K562 (cell line): ENCODE data around the gene GGA3. TPM values are rescaled to one million over a fixed set of nuclear protein-coding genes. Genes with fewer than 3 reads are reported as not detected.

Source experiments
- ETV5 ChIP-seq: sonication (generic); formaldehyde crosslinking; IDR thresholded peaks from 2 replicates; pipeline ENCODE4 v1.4.0; 2020; ENCODE audit warnings: low read depth, mild to moderate bottlenecking, missing genetic modification reagents
- KLF6 ChIP-seq: fragments of 250-450 bp; sonication (Bioruptor Pico); IDR thresholded peaks from 2 replicates; pipeline ENCODE4 v1.4.0; 2020; ENCODE audit warnings: mild to moderate bottlenecking, moderate library complexity, borderline replicate concordance
- MED1 ChIP-seq: sonication (generic); formaldehyde crosslinking; IDR thresholded peaks from 2 replicates; pipeline ENCODE4 v1.8.1; 2023; ENCODE audit warnings: missing genetic modification reagents, borderline replicate concordance
- NR2C1 ChIP-seq, 2 experiments: fragments of 450-650 bp; IDR thresholded peaks; 2 replicates each; pipeline ENCODE4 v1.6.1; 2017; ENCODE audit warnings: mild to moderate bottlenecking in 2 of 2, antibody characterized with exemption in 1 of 2, inconsistent platforms in 1 of 2, missing compliant biosample characterization in 1 of 2, missing genetic modification characterization in 1 of 2
- PTRF ChIP-seq: fragments of 450-650 bp; IDR thresholded peaks from 2 replicates; pipeline ENCODE4 v1.6.1; 2016; ENCODE audit warnings: mild to moderate bottlenecking, missing genetic modification characterization, missing compliant biosample characterization
- RAD51 ChIP-seq: fragments of 450-650 bp; IDR thresholded peaks from 2 replicates; pipeline ENCODE4 v1.7.1; 2016; ENCODE audit warnings: low read depth, mild to moderate bottlenecking, borderline replicate concordance
- SIN3B ChIP-seq: fragments of 450-650 bp; IDR thresholded peaks from 2 replicates; pipeline ENCODE4 v1.6.1; 2017; ENCODE audit warnings: low read depth, mild to moderate bottlenecking, moderate library complexity
- SP2 ChIP-seq: IDR thresholded peaks from 2 replicates; pipeline ENCODE4 v1.6.1; 2011; ENCODE audit warnings: mild to moderate bottlenecking, low read depth, low read length, moderate library complexity; ENCODE audit not compliant: poor library complexity, severe bottlenecking; ENCODE audit errors: extremely low read depth
- STAG1 ChIP-seq: sonication (generic); formaldehyde crosslinking; IDR thresholded peaks from 2 replicates; pipeline ENCODE4 v1.5.0; 2020; ENCODE audit warnings: missing genetic modification reagents, borderline replicate concordance
- STAT5A ChIP-seq: IDR thresholded peaks from 2 replicates; pipeline ENCODE4 v1.6.1; 2012; ENCODE audit warnings: low read length, inconsistent platforms, borderline replicate concordance
- ZNF277 ChIP-seq: fragments of 250-450 bp; sonication (Bioruptor Pico); IDR thresholded peaks from 2 replicates; pipeline ENCODE4 v1.8.0; 2022; ENCODE audit warnings: inconsistent platforms, mild to moderate bottlenecking, moderate library complexity, borderline replicate concordance
- ZNF324 ChIP-seq: fragments of 250-450 bp; sonication (Bioruptor Pico); IDR thresholded peaks from 2 replicates; pipeline ENCODE4 v1.4.0; 2020; ENCODE audit warnings: mild to moderate bottlenecking
- ZNF586 ChIP-seq: fragments of 450-650 bp; formaldehyde crosslinking; conservative IDR thresholded peaks from 2 replicates; pipeline ENCODE4 v1.4.0; 2020; ENCODE audit warnings: mild to moderate bottlenecking, moderate library complexity
- ZNF707 ChIP-seq: fragments of 250-450 bp; sonication (Bioruptor Pico); conservative IDR thresholded peaks from 2 replicates; pipeline ENCODE4 v1.8.0; 2022; ENCODE audit warnings: inconsistent platforms, mild to moderate bottlenecking, moderate library complexity
- ZNF79 ChIP-seq: fragments of 250-450 bp; sonication (Bioruptor Pico); IDR thresholded peaks from 2 replicates; pipeline ENCODE4 v1.4.0; 2020; ENCODE audit warnings: low read depth, mild to moderate bottlenecking, moderate library complexity
- polyA plus RNA-seq, 8 experiments: library from polyadenylated mRNA; depleted of rRNA in 4 of 8; stranded (reverse) in 5 of 8; unstranded in 3 of 8; fragments of >200 nt; fragmentation: Nextera tagmentation in 2 of 8; fragmentation: Illumina TruSeq in 1 of 8; extraction: Ambion mirVana in 2 of 8; extraction: Trizol in 1 of 8; gene quantifications; 2 replicates each; pipeline versions ENCODE4 v1.2.1 to v1.2.3, GENCODE V29; 2011 to 2014; ENCODE audit warnings: inconsistent platforms in 1 of 8, missing spikeins in 1 of 8
- total RNA-seq, 7 experiments: library from RNA; depleted of rRNA in 6 of 7; stranded (reverse); fragments of >200 nt in 6 of 7; fragmentation: Illumina TruSeq in 2 of 7; extraction: Trizol in 2 of 7; gene quantifications; 2 replicates each; pipeline versions ENCODE4 v1.2.1 to v1.2.3, GENCODE V29; 2011 to 2021; ENCODE audit warnings: low replicate concordance in 1 of 7
- TF ChIP-seq, protein P1 (sequence below): fragments of 250-450 bp; sonication (Bioruptor Pico); IDR thresholded peaks from 2 replicates; pipeline ENCODE4 v1.4.0; 2020
- TF ChIP-seq, protein P2 (sequence below), 2 experiments: IDR thresholded peaks; 2 replicates each; pipeline ENCODE4 v1.6.1; 2011; ENCODE audit warnings: borderline replicate concordance in 1 of 2, control low read depth in 1 of 2, low read depth in 1 of 2, low read length in 1 of 2, mild to moderate bottlenecking in 1 of 2, mixed read lengths in 1 of 2, moderate library complexity in 1 of 2; ENCODE audit not compliant: insufficient read depth in 1 of 2, insufficient read length in 1 of 2, poor library complexity in 1 of 2, severe bottlenecking in 1 of 2; ENCODE audit errors: extremely low read depth in 1 of 2
- TF ChIP-seq, protein P3 (sequence below), 2 experiments: fragments of 450-650 bp in 1 of 2; sonication (generic) in 1 of 2; formaldehyde crosslinking in 1 of 2; IDR thresholded peaks in 1 of 2; conservative IDR thresholded peaks in 1 of 2; 2 replicates each; pipeline versions ENCODE4 v1.6.1 to v1.8.1; 2016 to 2023; ENCODE audit warnings: mild to moderate bottlenecking in 2 of 2, moderate library complexity in 2 of 2, inconsistent platforms in 1 of 2, missing genetic modification reagents in 1 of 2

The GGA3 gene
- total and polyA plus RNA-seq, 9 of the 15 experiments (the other 6 are each of a cell fraction or from before 2014, with no cell fraction given), result 5.7 to 64.9 (median 25.4) TPM

DNA sequence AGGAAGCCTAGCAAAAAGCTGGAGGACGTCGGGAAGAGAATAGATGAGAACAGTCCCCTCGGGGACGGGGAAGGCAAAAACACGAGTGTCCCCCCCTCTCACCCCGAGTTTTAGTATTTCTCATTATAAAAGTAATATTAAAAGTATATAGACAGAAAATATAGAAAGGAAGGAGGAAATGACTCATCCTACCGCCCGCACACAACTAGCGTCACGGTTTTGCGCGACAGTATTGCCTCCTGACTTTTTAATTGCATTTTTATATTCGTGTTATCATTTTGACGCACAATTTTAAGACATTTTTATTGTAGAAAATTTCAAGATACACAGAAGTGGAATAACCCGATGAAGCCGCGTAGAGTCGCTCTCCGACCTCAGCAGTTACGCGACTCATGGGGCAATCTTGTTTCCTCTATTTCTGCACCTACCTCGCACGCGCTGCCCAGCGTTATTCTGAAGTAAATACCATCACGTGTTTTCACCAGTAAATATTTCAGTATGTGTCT is 28.5 kb upstream of the GGA3 start (continued):
- TF ChIP-seq, protein P1, sequence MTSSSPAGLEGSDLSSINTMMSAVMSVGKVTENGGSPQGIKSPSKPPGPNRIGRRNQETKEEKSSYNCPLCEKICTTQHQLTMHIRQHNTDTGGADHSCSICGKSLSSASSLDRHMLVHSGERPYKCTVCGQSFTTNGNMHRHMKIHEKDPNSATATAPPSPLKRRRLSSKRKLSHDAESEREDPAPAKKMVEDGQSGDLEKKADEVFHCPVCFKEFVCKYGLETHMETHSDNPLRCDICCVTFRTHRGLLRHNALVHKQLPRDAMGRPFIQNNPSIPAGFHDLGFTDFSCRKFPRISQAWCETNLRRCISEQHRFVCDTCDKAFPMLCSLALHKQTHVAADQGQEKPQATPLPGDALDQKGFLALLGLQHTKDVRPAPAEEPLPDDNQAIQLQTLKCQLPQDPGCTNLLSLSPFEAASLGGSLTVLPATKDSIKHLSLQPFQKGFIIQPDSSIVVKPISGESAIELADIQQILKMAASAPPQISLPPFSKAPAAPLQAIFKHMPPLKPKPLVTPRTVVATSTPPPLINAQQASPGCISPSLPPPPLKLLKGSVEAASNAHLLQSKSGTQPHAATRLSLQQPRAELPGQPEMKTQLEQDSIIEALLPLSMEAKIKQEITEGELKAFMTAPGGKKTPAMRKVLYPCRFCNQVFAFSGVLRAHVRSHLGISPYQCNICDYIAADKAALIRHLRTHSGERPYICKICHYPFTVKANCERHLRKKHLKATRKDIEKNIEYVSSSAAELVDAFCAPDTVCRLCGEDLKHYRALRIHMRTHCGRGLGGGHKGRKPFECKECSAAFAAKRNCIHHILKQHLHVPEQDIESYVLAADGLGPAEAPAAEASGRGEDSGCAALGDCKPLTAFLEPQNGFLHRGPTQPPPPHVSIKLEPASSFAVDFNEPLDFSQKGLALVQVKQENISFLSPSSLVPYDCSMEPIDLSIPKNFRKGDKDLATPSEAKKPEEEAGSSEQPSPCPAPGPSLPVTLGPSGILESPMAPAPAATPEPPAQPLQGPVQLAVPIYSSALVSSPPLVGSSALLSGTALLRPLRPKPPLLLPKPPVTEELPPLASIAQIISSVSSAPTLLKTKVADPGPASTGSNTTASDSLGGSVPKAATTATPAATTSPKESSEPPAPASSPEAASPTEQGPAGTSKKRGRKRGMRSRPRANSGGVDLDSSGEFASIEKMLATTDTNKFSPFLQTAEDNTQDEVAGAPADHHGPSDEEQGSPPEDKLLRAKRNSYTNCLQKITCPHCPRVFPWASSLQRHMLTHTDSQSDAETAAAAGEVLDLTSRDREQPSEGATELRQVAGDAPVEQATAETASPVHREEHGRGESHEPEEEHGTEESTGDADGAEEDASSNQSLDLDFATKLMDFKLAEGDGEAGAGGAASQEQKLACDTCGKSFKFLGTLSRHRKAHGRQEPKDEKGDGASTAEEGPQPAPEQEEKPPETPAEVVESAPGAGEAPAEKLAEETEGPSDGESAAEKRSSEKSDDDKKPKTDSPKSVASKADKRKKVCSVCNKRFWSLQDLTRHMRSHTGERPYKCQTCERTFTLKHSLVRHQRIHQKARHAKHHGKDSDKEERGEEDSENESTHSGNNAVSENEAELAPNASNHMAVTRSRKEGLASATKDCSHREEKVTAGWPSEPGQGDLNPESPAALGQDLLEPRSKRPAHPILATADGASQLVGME (CRISPR knock-in tag), result no peak
- TF ChIP-seq, protein P2, sequence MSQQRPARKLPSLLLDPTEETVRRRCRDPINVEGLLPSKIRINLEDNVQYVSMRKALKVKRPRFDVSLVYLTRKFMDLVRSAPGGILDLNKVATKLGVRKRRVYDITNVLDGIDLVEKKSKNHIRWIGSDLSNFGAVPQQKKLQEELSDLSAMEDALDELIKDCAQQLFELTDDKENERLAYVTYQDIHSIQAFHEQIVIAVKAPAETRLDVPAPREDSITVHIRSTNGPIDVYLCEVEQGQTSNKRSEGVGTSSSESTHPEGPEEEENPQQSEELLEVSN (IDR thresholded peaks at IDR 0.05; ENCODE audit: borderline replicate concordance in 1 of 2, extremely low read depth in 1 of 2, insufficient read depth in 1 of 2, insufficient read length in 1 of 2, low read depth in 1 of 2, low read length in 1 of 2, poor library complexity in 1 of 2, severe bottlenecking in 1 of 2), result no peak
- no peak for TF ChIP-seq ZNF707 (CRISPR knock-in tag)
- TF ChIP-seq PTRF (tag), result no peak
- no peak for TF ChIP-seq MED1 (CRISPR knock-in tag)
- TF ChIP-seq, protein P3, sequence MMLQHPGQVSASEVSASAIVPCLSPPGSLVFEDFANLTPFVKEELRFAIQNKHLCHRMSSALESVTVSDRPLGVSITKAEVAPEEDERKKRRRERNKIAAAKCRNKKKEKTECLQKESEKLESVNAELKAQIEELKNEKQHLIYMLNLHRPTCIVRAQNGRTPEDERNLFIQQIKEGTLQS (IDR thresholded peaks at IDR 0.05), result peak; percentile 95
- TF ChIP-seq, protein P3 (CRISPR knock-in tag; conservative IDR thresholded peaks at IDR 0.05), result no peak; the same call in 1 of the 2 replicates
- no peak for TF ChIP-seq KLF6
- no peak for TF ChIP-seq NR2C1 (IDR thresholded peaks at IDR 0.05)
- 0 out of 2 replicates have a peak, but pooled peaks have one; percentile 5 for TF ChIP-seq NR2C1 (tag; IDR thresholded peaks at IDR 0.05)
- TF ChIP-seq STAG1 (CRISPR knock-in tag), result no peak
- TF ChIP-seq ZNF586 (CRISPR knock-in tag), result no peak
- peak; percentile 44; the same call in 1 of the 2 replicates for TF ChIP-seq RAD51
- no peak for TF ChIP-seq STAT5A
- TF ChIP-seq ETV5 (CRISPR knock-in tag), result no peak; the same call in none of the 2 replicates
- TF ChIP-seq ZNF79 (CRISPR knock-in tag), result no peak
- TF ChIP-seq SIN3B, result no peak
- no peak for TF ChIP-seq SP2
- no peak for TF ChIP-seq ZNF324 (CRISPR knock-in tag)
- no peak for TF ChIP-seq ZNF277 (CRISPR knock-in tag)
